GM10266 (cell line): ENCODE data around the gene TNS1.

ENCODE experiments used
- DNase-seq: peaks from one replicate; pipeline ENCODE4 v3.0.0; 2012; ENCODE audit errors: extremely low spot score
- TF ChIP-seq, protein P1 (sequence below): IDR thresholded peaks from 2 replicates; pipeline ENCODE4 v1.5.1; 2012; ENCODE audit warnings: mild to moderate bottlenecking, low read depth; ENCODE audit not compliant: control insufficient read depth, insufficient read depth; ENCODE audit errors: missing control alignments

Gene TNS1

DNA sequence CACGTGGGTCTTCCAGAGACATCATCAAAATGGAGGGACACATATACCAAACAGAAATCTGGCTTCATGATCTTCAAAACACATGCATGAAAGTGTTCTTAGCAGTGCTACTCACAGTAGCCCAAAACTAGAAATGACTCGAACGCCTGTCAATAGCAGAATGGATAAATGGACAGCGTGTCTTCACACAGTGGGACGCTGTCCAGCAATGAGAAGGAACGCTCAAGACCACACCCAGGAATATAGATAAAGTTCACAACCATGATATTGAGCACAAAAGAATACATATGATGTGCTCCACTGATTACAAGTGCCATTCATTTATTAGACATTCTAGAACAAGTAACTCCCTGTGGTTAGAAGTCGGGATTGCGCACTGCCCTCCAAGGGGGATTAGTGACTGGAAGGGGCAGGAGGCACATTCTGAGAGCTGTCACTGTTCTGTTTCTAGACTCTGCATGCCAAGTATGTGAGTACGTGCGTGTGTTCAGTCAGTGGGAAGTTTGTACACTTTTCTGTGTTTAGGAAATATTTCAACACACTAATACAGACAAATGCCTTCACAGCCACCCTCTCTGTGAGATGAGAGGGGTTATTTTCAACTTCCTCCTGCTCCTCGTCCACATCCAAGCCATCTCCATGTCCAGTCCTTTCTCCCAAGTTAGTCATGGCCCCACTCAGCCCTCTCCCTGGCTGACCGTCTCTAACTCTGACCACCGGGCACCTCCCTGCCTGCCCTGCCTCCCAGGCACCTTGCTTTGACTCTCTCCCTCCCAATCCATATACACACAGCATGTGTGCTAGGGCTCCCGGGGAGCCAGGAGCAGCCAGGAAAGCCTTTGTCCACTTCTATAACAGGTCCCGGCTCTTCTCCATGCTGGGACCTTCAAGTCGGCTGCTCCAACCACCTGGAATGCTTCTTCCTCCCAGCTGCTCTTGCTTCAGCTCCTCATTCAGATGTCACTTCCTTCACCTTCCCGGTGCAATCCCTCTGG is 26.9 kb upstream of the TNS1 start:
- TF ChIP-seq, protein P1, sequence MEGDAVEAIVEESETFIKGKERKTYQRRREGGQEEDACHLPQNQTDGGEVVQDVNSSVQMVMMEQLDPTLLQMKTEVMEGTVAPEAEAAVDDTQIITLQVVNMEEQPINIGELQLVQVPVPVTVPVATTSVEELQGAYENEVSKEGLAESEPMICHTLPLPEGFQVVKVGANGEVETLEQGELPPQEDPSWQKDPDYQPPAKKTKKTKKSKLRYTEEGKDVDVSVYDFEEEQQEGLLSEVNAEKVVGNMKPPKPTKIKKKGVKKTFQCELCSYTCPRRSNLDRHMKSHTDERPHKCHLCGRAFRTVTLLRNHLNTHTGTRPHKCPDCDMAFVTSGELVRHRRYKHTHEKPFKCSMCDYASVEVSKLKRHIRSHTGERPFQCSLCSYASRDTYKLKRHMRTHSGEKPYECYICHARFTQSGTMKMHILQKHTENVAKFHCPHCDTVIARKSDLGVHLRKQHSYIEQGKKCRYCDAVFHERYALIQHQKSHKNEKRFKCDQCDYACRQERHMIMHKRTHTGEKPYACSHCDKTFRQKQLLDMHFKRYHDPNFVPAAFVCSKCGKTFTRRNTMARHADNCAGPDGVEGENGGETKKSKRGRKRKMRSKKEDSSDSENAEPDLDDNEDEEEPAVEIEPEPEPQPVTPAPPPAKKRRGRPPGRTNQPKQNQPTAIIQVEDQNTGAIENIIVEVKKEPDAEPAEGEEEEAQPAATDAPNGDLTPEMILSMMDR: no peak
- no peak for DNase-seq

DNA sequence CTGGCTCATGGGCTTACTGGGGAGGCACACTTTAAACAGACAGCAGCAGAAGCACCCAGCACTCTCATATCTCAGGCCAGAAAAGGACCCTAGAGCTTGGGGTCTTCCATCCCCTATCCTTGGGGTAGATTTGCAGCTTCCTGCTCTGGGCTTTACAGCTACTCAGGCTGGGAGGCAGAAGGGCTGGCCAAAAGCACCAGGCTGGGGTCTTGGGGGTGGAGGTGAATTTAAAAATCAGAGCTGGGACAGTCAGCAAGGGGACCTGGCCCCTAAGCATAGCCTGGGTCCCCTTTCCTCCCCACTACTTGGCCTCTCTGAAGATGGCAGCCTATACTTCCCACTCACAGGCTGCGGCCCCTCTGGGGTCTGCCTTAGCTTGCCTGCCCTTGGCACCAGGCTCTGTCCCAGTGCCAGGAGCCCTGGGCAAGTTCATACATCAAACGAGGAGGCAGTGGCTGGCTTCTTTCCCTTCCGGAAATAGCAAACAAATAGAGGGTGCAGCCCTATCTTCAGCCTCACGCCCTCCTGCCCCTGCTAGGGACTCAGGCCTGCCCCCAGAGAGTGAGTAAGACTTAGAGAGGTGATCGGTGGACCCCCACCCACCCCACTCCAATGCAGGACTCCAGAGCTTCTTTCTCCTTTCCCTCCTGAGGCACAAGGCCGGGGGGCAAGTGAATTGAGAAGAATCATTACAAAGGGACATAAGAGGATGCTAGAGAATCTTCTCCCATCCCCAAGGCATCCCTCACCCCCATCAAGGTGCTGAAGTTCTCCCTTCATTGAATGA is 26.0 kb upstream of the TNS1 start:
- DNase-seq: no peak
- TF ChIP-seq, protein P1: no peak

DNA sequence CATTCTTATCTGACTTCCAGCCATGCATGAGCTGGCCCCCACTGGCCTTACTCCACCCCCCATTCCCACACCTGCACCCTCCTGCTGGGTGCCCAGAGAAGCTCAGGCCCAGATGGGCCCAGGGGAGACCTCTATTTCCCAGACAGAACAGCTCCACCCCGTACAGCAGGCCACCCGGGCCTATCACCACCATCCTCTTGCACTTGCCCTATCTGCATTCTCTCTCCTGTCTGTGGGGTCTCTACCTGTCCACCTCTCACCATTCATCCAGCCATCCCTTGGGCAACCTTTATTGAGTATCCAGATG is 25.3 kb upstream of the TNS1 start:
- TF ChIP-seq, protein P1: no peak

DNA sequence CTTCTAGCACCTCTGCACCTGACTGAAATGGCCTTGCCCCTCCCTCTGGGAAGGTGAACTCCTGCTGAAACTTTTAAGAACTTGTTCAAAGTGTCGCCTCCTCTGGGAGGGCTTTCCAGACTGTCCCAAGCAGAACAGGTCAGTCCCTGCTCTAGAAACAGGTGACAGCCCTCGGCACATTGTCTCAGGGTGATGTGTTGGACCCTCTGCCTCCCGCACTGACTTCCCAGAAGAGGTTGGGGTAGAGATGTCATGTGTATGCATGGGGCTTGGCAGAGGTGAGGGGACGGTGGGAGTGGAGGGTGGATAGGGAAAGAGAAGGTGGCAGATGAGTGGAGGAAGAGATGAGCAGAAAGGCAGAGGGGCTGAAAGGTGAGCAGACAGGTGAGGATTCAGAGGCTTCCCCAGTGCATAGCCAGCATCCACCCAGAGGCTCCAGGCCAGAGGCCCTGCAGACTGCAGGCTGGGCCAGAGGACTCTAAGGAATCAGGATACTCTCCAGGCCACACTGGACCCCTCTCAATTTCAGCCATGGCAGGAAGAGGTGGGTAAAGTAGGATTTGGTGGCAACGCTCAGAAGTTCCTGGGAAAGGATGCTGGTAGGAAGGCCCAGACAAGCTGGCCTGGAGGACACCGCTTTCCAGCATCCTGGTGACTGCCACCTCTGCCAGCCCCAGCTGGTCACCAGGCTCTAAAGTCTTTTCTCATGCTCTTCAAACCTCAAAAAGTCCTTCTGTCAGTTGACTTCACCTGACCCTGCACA is 24.8 kb upstream of the TNS1 start:
- no peak for DNase-seq
- TF ChIP-seq, protein P1: no peak

More for the DNA sequence above, 25.3 kb upstream of the TNS1 start:
- DNase-seq: no peak

DNA sequence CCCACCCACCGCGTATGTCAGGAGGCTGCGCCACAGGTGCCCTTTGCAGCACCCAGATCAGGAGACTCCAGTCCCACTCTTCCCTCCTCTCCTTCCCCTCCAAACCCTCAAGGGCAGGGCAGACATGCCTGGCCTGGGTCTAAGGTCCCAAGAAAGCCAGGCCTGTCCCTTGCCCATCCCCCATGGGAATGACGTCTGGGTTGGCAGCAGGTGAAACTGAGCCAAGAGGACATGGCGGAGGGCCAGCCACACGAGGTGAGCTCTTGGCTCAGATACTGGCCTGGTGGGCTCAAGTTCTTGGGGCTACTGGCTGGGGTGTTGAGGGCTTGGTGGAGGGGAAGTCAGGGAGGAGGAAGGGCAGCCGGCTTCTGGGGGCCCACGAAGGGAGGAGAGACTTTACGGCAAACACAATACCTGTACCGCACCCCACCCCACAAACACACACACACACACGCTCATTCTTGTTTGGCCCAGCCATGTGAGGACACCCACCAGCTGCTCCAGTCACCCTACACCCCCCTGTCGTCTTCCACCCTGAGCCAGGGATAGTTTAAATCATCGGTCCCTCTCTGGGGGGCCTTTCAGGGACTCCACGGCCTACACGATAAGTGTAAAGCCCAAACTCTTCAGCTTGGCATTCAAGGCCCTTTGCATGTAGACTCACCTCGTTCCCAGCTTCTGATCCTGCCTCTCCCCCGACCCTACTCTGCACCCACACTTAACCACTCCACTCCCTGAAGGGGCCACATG is 24.1 kb upstream of the TNS1 start:
- TF ChIP-seq, protein P1: no peak
- DNase-seq: no peak

DNA sequence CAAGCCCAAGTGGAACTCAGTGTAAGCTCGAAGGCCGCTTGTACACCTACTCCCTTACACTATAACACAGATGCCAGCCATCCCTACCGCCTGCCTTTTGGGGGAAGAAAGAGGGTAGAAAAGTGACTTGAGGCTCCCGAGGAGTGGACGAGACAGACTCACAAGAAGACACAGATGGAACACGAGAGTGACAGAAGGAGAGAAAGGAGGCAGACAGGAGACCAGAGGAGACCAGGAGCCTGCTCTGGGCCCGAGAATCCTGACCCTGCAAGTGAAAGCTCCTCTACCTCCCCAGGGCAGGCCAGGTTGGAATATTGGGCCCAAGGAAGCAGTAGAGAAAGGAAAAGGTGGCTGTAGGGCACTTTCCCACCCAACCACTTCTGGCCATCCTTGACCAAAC is 23.4 kb upstream of the TNS1 start:
- no peak for DNase-seq

More for the DNA sequence above, 23.4 kb upstream of the TNS1 start:
- TF ChIP-seq, protein P1: no peak
